WI38 (cell line): ENCODE results near the gene NHERF2.

ENCODE experiments used
- H3K4me3 ChIP-seq: 2 replicates; pipeline ENCODE4 v1.5.1; 2011; ENCODE audit warnings: low read depth, mild to moderate bottlenecking, control low read depth, low read length
- TF ChIP-seq, protein P1 (sequence below): IDR thresholded peaks from 2 replicates; pipeline ENCODE4 v1.5.1; 2012; ENCODE audit warnings: low read depth, mild to moderate bottlenecking, control low read depth, low read length

NHERF2 gene

DNA sequence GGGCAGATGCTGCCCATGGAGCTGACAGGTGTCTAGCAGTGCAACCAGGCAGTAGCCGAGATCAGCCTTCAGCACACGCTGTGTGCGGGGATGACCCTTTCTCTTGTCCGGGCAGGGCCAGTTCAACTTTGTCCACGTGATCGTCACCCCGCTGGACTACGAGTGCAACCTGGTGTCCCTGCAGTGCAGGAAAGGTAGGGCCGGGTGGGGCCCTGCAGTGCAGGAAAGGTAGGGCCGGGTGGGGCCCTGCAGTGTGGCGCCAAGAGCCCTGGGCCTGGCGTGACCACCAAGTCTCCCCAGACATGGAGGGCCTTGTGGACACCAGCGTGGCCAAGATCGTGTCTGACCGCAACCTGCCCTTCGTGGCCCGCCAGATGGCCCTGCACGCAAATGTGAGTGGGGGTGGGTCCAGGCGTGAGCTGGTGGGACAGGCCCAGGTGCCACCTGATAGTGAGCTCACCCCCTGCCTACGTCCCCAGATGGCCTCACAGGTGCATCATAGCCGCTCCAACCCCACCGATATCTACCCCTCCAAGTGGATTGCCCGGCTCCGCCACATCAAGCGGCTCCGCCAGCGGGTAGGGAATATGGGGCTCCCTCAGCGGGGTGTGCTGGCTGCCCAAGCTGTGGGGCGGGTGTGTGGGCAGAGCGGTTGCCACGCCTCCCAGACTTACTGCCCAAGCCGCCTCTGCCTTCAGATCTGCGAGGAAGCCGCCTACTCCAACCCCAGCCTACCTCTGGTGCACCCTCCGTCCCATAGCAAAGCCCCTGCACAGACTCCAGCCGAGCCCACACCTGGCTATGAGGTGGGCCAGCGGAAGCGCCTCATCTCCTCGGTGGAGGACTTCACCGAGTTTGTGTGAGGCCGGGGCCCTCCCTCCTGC lies 61.3 kb downstream of the NHERF2 start:
- TF ChIP-seq, protein P1, sequence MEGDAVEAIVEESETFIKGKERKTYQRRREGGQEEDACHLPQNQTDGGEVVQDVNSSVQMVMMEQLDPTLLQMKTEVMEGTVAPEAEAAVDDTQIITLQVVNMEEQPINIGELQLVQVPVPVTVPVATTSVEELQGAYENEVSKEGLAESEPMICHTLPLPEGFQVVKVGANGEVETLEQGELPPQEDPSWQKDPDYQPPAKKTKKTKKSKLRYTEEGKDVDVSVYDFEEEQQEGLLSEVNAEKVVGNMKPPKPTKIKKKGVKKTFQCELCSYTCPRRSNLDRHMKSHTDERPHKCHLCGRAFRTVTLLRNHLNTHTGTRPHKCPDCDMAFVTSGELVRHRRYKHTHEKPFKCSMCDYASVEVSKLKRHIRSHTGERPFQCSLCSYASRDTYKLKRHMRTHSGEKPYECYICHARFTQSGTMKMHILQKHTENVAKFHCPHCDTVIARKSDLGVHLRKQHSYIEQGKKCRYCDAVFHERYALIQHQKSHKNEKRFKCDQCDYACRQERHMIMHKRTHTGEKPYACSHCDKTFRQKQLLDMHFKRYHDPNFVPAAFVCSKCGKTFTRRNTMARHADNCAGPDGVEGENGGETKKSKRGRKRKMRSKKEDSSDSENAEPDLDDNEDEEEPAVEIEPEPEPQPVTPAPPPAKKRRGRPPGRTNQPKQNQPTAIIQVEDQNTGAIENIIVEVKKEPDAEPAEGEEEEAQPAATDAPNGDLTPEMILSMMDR, result no peak
- H3K4me3 ChIP-seq, result no peak overlapping the region
